GM23338 (cell line): ENCODE results near the gene CCR5. TPM values are rescaled to one million over a fixed set of nuclear protein-coding genes. Genes with fewer than 3 reads are reported as not detected.

Experiments
- ATAC-seq: fragments of 200-7000 bp; cut with Tn5 transposase; 3 replicates; pipeline ENCODE4 v1.9.1; 2020
- DNase-seq: peaks from one replicate; pipeline ENCODE4 v3.0.0-alpha.2; 2015; ENCODE audit warnings: low spot score
- H2AFZ ChIP-seq: fragments of 200-600 bp; sonication (generic); 2 replicates; pipeline ENCODE4 v1.8.0; 2016; ENCODE audit warnings: antibody characterized with exemption, mild to moderate bottlenecking, moderate library complexity
- H3F3A ChIP-seq: fragments of 200-600 bp; sonication (generic); replicated peaks from 2 replicates; pipeline ENCODE4 v1.8.0; 2017; ENCODE audit warnings: antibody characterized with exemption, mixed run types, low read depth
- H3K27ac ChIP-seq: fragments of 200-600 bp; sonication (generic); 2 replicates; pipeline ENCODE4 v1.6.1; 2016; ENCODE audit warnings: low read depth
- H3K27me3 ChIP-seq: fragments of 200-600 bp; sonication (generic); 2 replicates; pipeline ENCODE4 v1.8.0; 2016; ENCODE audit warnings: mild to moderate bottlenecking, mixed run types, moderate library complexity; ENCODE audit not compliant: insufficient read depth
- H3K36me3 ChIP-seq: fragments of 200-600 bp; sonication (generic); 2 replicates; pipeline ENCODE4 v1.8.0; 2016; ENCODE audit warnings: mild to moderate bottlenecking; ENCODE audit not compliant: insufficient read depth
- H3K4me1 ChIP-seq: fragments of 200-600 bp; sonication (generic); 2 replicates; pipeline ENCODE4 v1.8.0; 2016; ENCODE audit warnings: mild to moderate bottlenecking, moderate library complexity; ENCODE audit not compliant: insufficient read depth
- H3K4me2 ChIP-seq: fragments of 200-600 bp; sonication (generic); 2 replicates; pipeline ENCODE4 v1.7.1; 2017; ENCODE audit warnings: mixed run types
- H3K4me3 ChIP-seq: fragments of 200-600 bp; sonication (generic); 2 replicates; pipeline ENCODE4 v1.6.1; 2016; ENCODE audit warnings: mixed run types
- H3K79me2 ChIP-seq: fragments of 200-600 bp; sonication (generic); replicated peaks from 2 replicates; pipeline ENCODE4 v1.8.0; 2017; ENCODE audit warnings: mild to moderate bottlenecking; ENCODE audit not compliant: insufficient read depth
- H3K9me2 ChIP-seq: fragments of 200-600 bp; sonication (generic); 2 replicates; pipeline ENCODE4 v1.8.0; 2017; ENCODE audit not compliant: insufficient read depth
- H4K20me1 ChIP-seq: fragments of 200-600 bp; sonication (generic); replicated peaks from 2 replicates; pipeline ENCODE4 v1.8.0; 2017; ENCODE audit warnings: mild to moderate bottlenecking; ENCODE audit not compliant: insufficient read depth
- H3K27ac Mint-ChIP-seq: 2 replicates; pipeline ENCODE4 v1.8.0; 2020; ENCODE audit warnings: inconsistent platforms, mild to moderate bottlenecking, moderate library complexity, mixed read lengths
- H3K27me3 Mint-ChIP-seq: 3 replicates; pipeline ENCODE4 v1.8.0; 2022; ENCODE audit warnings: low read depth, mild to moderate bottlenecking, moderate library complexity, mixed read lengths, inconsistent platforms; ENCODE audit not compliant: insufficient read depth, poor library complexity
- H3K36me3 Mint-ChIP-seq: 3 replicates; pipeline ENCODE4 v1.8.0; 2021; ENCODE audit warnings: low read depth, mild to moderate bottlenecking, inconsistent platforms, moderate library complexity, mixed read lengths
- H3K4me1 Mint-ChIP-seq: 3 replicates; pipeline ENCODE4 v1.8.0; 2020; ENCODE audit warnings: mild to moderate bottlenecking, inconsistent platforms, mixed read lengths
- H3K4me3 Mint-ChIP-seq: 3 replicates; pipeline ENCODE4 v1.8.0; 2021; ENCODE audit warnings: moderate library complexity, mild to moderate bottlenecking, inconsistent platforms, mixed read lengths
- H3K9me3 Mint-ChIP-seq: 3 replicates; pipeline ENCODE4 v1.8.0; 2020; ENCODE audit warnings: moderate library complexity, mild to moderate bottlenecking, inconsistent platforms, mixed read lengths
- CREB1 ChIP-seq: fragments of 250-450 bp; sonication (Bioruptor Pico); IDR thresholded peaks from 2 replicates; pipeline ENCODE4 v1.5.0; 2020; ENCODE audit warnings: low read depth, mild to moderate bottlenecking, moderate library complexity
- CTCF ChIP-seq, 2 experiments: fragments of 200-600 bp in 1 of 2; sonication (generic) in 1 of 2; conservative IDR thresholded peaks; 2 replicates each; pipeline versions ENCODE4 v1.5.1 to v1.6.1; 2016 to 2017; ENCODE audit warnings: antibody characterized with exemption in 2 of 2, low read depth in 2 of 2, mild to moderate bottlenecking in 2 of 2, moderate library complexity in 1 of 2
- ETS1 ChIP-seq: IDR thresholded peaks from 2 replicates; pipeline ENCODE4 v1.6.1; 2016; ENCODE audit warnings: antibody characterized with exemption
- EZH2 ChIP-seq: fragments of 200-600 bp; sonication (generic); IDR thresholded peaks from one replicate; pipeline ENCODE4 v1.8.0; 2017; ENCODE audit warnings: antibody characterized with exemption, mild to moderate bottlenecking, low read depth; ENCODE audit not compliant: unreplicated experiment
- EZH2phosphoT487 ChIP-seq: fragments of 200-600 bp; sonication (generic); IDR thresholded peaks from one replicate; pipeline ENCODE4 v1.8.1; 2018; ENCODE audit warnings: antibody characterized with exemption; ENCODE audit not compliant: unreplicated experiment
- JUNB ChIP-seq: IDR thresholded peaks from one replicate; pipeline ENCODE4 v1.6.1; 2016; ENCODE audit warnings: antibody characterized with exemption; ENCODE audit not compliant: unreplicated experiment
- NANOG ChIP-seq: IDR thresholded peaks from 2 replicates; pipeline ENCODE4 v1.6.1; 2016; ENCODE audit warnings: antibody characterized with exemption, borderline replicate concordance
- POLR2AphosphoS5 ChIP-seq: IDR thresholded peaks from 2 replicates; pipeline ENCODE4 v1.6.1; 2016; ENCODE audit warnings: antibody characterized with exemption, low read depth
- REST ChIP-seq: IDR thresholded peaks from one replicate; pipeline ENCODE4 v1.6.1; 2018; ENCODE audit warnings: antibody characterized with exemption; ENCODE audit not compliant: unreplicated experiment
- STAT1 ChIP-seq: IDR thresholded peaks from one replicate; pipeline ENCODE4 v1.6.1; 2016; ENCODE audit warnings: antibody characterized with exemption; ENCODE audit not compliant: unreplicated experiment
- ZNF114 ChIP-seq: fragments of 250-450 bp; sonication (Bioruptor Pico); IDR thresholded peaks from 2 replicates; pipeline ENCODE4 v1.5.0; 2020; ENCODE audit warnings: mild to moderate bottlenecking, moderate library complexity
- ZNF331 ChIP-seq: fragments of 250-450 bp; sonication (Bioruptor Pico); IDR thresholded peaks from 2 replicates; pipeline ENCODE4 v1.5.0; 2020; ENCODE audit warnings: low read depth, mild to moderate bottlenecking, moderate library complexity
- polyA plus RNA-seq: library from polyadenylated mRNA; unstranded; fragments of >200 nt; fragmentation: Nextera tagmentation; extraction: Ambion mirVana; gene quantifications from 2 replicates; pipeline ENCODE4 v1.2.1, GENCODE V29; 2016
- total RNA-seq: library from RNA; depleted of rRNA; stranded (reverse); fragments of >200 nt; shearing (Covaris generic); gene quantifications from 2 replicates; pipeline ENCODE4 v1.2.3, GENCODE V29; 2014

The CCR5 gene
- total and polyA plus RNA-seq, 2 experiments from 2014 or later, result not detected

- TF ChIP-seq CTCF (conservative IDR thresholded peaks at IDR 0.05; ENCODE audit: low read depth in 2 of 2) (no peak), JUNB (no peak), ZNF331 (CRISPR knock-in tag) (no peak), NANOG (no peak), STAT1 (no peak), REST (no peak), ZNF114 (CRISPR knock-in tag) (no peak), CREB1 (CRISPR knock-in tag) (no peak), ETS1 (no peak), EZH2 (no peak)
Measured at GRCh38 chr3:46399098-46399497, 28.4 kb downstream of the CCR5 start (continued).

- H3K9me3 Mint-ChIP-seq, result no peaks in the 10 kb centered on the region
- Histone ChIP-seq H3K9me2 (peaks cover 3% of the 10 kb centered on the region; the same call in 1 of the 2 replicates), H3K4me1 (no peaks in the 10 kb centered on the region), H3K27me3 (no peaks in the 10 kb centered on the region), H3K79me2 (no peaks in the 10 kb centered on the region), H3K4me2 (no peak overlapping the region), H3K4me3 (no peak overlapping the region), H3K27ac (no peak overlapping the region), H3F3A (no peaks in the 10 kb centered on the region), H3K36me3 (no peaks in the 10 kb centered on the region), H4K20me1 (no peaks in the 10 kb centered on the region), H2AFZ (no peak overlapping the region)
- DNase-seq (no peak), ATAC-seq (no peak)
- peaks cover 2% of the 10 kb centered on the region for H3K27me3 Mint-ChIP-seq
- peaks cover under 1% of the 10 kb centered on the region; the same call in 1 of the 3 replicates for H3K4me1 Mint-ChIP-seq
- TF ChIP-seq CTCF (conservative IDR thresholded peaks at IDR 0.05; ENCODE audit: low read depth in 2 of 2), result no peak
- no peak for TF ChIP-seq JUNB
- TF ChIP-seq ZNF331 (CRISPR knock-in tag), result no peak
- TF ChIP-seq CREB1 (CRISPR knock-in tag), result no peak
- TF ChIP-seq ZNF114 (CRISPR knock-in tag), result no peak
- no peak for TF ChIP-seq EZH2phosphoT487
- TF ChIP-seq ETS1, result no peak
- no peak for TF ChIP-seq POLR2AphosphoS5
- TF ChIP-seq STAT1, result no peak
- TF ChIP-seq NANOG, result no peak
- no peaks in the 10 kb centered on the region for H3K36me3 Mint-ChIP-seq
- no peak overlapping the region for H3K27ac Mint-ChIP-seq
- no peak overlapping the region for H3K4me3 Mint-ChIP-seq
Measured at GRCh38 chr3:46399557-46399956, 28.8 kb downstream of the CCR5 start.
